ENCODE results near the gene FZD10. TPM values are rescaled to one million over a fixed set of nuclear protein-coding genes. Genes with fewer than 3 reads are reported as not detected.

The FZD10 gene
- polyA plus RNA-seq, 4 donors, result 1.9 to 3.5 (median 3.0) TPM

DNA sequence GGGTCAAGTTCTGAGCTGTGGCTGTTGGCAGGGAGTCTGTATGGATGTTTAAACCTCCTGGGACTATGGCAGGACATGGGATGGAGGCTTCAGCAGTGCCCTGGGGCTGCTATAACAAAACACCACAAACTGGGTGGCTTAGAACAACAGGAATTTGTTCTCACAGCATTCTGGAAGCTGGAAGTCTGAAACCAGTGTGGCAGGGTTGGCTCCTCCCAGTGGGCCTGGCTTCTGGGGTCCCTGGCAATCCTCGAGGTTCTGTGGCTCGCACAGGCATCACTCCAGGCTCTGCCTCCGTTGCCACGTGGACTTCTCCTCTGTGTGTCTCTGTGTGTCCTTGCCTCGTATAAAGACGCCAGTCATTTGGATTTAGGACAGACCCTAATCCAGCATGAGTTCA is 39.9 kb downstream of the FZD10 start:
- no peak for DNase-seq (ENCODE audit: low read depth in 4 of 4, low spot score in 3 of 4)

DNA sequence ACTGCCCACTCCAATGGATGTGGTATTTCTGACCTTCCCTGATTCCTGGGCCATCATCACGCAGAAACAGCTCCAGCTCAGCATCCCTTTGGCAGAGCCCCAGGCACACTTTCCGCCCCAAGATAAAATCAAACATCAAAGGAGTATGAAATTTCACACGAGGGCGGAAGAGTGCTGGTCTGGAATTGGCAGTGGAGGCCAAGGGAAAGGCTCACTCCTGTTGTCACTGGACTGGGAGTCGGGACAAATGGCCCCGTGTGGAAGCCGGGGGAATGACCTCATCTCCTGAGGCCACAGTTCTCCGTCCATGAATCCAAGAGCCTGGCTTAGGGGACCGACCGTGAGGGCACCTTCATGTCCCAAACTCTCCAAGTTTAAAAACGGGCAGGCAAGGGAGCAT is 40.9 kb downstream of the FZD10 start:
- DNase-seq (ENCODE audit: low read depth in 4 of 4, low spot score in 3 of 4), result no peak

DNA sequence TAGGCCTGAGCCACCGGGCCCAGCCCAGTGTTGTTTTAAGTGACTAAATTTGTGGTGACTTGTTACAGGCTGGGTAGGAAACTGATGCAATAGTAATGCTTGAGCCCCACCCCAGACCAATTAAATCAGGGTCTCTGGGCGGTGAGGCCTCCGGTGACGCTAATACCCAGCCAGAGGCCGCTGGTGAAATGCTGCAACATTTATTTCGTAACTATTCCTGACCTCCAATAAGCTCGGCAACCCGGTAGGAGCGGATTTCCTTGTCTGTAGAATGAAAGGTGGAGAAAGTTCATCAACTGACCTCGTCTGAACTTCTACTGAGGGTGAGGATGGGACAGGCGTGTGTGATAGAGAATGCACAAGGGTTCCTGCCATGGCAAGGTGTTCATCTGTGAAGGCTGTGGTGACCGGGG is 42.3 kb downstream of the FZD10 start:
- no peak for DNase-seq (ENCODE audit: low read depth in 4 of 4, low spot score in 3 of 4)

DNA sequence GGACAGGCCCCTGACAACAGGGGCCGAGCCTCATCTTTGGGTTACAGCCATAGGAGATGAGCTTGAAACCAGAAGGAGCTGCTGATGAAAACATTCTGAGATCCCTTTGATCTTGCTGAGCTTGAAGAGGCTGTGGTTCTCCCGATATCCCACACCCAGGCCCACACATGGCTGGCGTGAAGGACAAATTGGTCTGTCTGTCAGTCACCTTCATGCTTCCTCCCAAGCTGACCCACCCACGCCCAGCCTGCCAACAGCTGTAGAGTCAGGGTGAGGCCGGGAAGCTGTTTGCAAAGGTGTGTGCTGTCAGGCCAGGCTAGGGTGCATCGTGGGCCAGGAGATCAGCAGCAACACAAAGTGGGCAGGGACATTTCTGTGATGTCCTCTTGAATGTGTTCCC is 43.2 kb downstream of the FZD10 start:
- no peak for DNase-seq (ENCODE audit: low read depth in 4 of 4, low spot score in 3 of 4)

DNA sequence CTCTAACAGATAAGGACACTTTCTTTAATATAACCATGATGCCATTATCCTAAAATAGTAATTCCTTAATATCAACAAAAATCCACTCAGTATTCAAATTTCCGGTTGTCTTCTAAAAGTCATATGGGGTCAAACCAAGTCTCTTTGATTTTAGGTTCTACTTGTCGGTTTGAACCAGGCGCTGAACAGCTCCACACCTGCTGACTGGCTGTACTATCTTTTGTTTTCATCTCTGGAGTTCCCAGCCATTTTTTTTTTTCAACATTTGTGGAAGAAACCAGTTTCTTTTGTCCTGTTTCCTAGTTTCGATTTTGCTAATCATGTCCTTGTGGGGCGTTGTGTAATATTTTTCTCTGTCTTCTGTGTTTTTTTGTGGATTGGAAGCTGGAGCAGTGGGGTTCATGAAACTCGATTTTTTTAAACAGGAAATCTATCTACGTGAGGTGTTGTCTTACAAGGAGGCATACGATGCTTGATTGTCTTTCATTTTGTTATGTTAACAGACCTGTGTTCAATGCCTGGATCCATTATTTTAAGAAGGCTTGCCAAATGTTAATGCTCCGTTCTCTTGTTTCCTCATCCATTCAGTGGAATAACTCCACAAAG is 50.2 kb downstream of the FZD10 start:
- no peak for DNase-seq (ENCODE audit: low read depth in 4 of 4, low spot score in 3 of 4)

DNA sequence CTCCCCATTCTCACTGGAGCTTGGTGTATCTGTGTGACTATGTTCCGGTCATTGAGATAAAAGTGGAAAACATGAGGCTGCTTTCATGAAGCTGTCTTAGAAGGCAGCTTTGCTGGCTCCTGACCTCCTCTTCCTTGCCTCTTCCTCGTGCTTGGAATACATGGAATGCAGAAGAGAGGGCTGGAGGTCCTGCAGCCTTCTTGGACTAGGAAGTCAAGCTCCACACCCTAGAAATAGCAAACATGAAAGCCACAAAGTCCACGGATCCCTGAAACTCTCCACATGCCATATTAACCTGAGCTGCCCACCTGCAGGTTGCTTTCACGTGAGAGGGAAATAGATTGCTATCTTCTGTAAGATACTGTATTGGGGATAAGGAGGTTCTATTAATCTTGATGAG is 51.0 kb downstream of the FZD10 start:
- DNase-seq (ENCODE audit: low read depth in 4 of 4, low spot score in 3 of 4), result no peak

DNA sequence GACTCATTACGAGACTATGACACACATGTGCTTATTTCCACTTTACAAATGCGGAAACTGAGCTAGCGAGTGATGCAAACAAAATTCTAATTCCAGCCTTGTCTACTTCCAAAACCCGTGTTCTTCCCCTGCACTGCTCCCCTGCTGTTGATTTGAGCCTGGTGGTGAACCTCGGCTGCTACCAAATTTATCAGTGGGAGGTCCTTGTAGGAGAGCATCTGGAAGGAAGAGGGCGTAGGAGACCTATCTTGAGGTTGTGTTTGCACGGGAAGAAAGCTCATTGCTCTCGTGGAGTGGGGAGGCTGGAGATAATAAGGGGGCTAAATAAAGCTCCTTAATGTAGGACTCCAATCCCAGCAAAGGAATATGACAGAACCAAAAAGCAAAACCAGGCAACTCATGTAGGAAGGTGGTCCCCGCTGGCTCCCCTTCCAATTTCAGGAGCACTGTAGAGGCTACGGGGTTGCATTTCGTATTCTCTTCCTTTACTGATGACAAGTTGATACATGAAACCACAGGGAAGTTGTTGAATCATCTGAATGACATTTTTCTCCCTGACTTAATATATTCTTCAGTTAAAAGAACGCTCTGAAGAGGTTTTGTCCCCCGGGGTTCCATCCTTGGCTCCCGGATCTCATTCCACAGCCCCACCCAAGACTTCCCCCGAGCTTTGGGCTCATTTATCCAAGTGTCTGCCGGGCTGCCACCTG is 52.6 kb downstream of the FZD10 start:
- DNase-seq (ENCODE audit: low read depth in 4 of 4, low spot score in 3 of 4), result no peak

Other genes starting within 250 kb of the FZD10 start
- 1 to 10 TPM in 1 of 4 donors, under 1 TPM in 3; 0.16 to 1.7 (median 0.62) TPM for gene PIWIL1, start 175.4 kb downstream of the FZD10 start, polyA plus RNA-seq (ENCODE audit: insufficient read length in 4 of 4)

Measured in right renal pelvis (tissue), 4 donors.